Colonic mucosa (tissue), 4 donors: Measurements from ENCODE around the gene MSL2. TPM values are rescaled to one million over a fixed set of nuclear protein-coding genes. Genes with fewer than 3 reads are reported as not detected.
"Not testable (repeated sequence)": the region's sequence is repeated elsewhere in the genome, so short reads cannot be mapped to it uniquely, and the experiment has no call there.

Source experiments
- DNase-seq: peaks from one replicate; pipeline ENCODE4 v3.0.0-alpha.2; 2020
- H3K27ac ChIP-seq: fragments of 200-600 bp; one replicate; pipeline ENCODE4 v1.8.0; 2021
- H3K27me3 ChIP-seq: fragments of 200-600 bp; one replicate; pipeline ENCODE4 v1.8.0; 2021
- H3K36me3 ChIP-seq: fragments of 200-600 bp; one replicate; pipeline ENCODE4 v1.8.0; 2021
- H3K4me1 ChIP-seq: fragments of 200-600 bp; one replicate; pipeline ENCODE4 v1.8.0; 2021; ENCODE audit warnings: mild to moderate bottlenecking
- H3K4me3 ChIP-seq: fragments of 200-600 bp; one replicate; pipeline ENCODE4 v1.8.0; 2021
- H3K9ac ChIP-seq, 2 donors: one replicate each; pipeline ENCODE4 v1.7.0; 2013; ENCODE audit warnings: control low read depth in 2 of 2, low read depth in 2 of 2, low read length in 2 of 2
- H3K9me3 ChIP-seq: fragments of 200-600 bp; one replicate; pipeline ENCODE4 v1.8.0; 2021
- CTCF ChIP-seq: fragments of 200-600 bp; IDR thresholded peaks from one replicate; pipeline ENCODE4 v1.8.0; 2022; ENCODE audit warnings: antibody characterized with exemption, mild to moderate bottlenecking
- intact Hi-C: fragments of 100-400 bp; cut with DNase I; formaldehyde crosslinking; loops from one replicate; pipeline ENCODE4 v1.14.1; 2022
- total RNA-seq, 2 donors: library from RNA; stranded (reverse); fragmentation: NEBNext Ultra II Directional in 1 of 2; extraction: Animal tissue kit (Norgen Biotek cat#: 25700) in 1 of 2; gene quantifications; one replicate each; pipeline ENCODE4 v1.2.1, GENCODE V29; 2021
- donor health status: healthy.
- donor health status: DM: no; HTN: no; CAD: no.
- donor health status: DM: no; HTN: no; CAD: no.

Gene MSL2
- total RNA-seq, 2 donors from 2014 or later = 23.5 to 31.0 TPM

- intact Hi-C loops = no loop called here
- no peaks in the 10 kb centered on the region for H3K27me3 ChIP-seq
- peaks cover 20% of the 10 kb centered on the region for H3K4me1 ChIP-seq
- no peak for TF ChIP-seq CTCF
- no peaks in the 10 kb centered on the region for H3K9me3 ChIP-seq
- DNase-seq = no peak
- no peak overlapping the region for H3K4me3 ChIP-seq
- H3K36me3 ChIP-seq = no peaks in the 10 kb centered on the region
- no peak overlapping the region for H3K9ac ChIP-seq
- no peak overlapping the region for H3K27ac ChIP-seq
Measured at GRCh38 chr3:136184703-136185102, 11.4 kb downstream of the MSL2 start.

- Histone ChIP-seq H3K27ac (no peak overlapping the region), H3K9ac (no peak overlapping the region), H3K9me3 (no peaks in the 10 kb centered on the region), H3K4me1 (peaks cover 13% of the 10 kb centered on the region), H3K36me3 (no peaks in the 10 kb centered on the region), H3K4me3 (no peak overlapping the region), H3K27me3 (no peaks in the 10 kb centered on the region)
- intact Hi-C loops = no loop called here
- no peak for TF ChIP-seq CTCF
- no peak for DNase-seq
Measured at GRCh38 chr3:136181741-136182140, 14.4 kb downstream of the MSL2 start.

GRCh38 chr3:136177876-136178275 is 18.3 kb downstream of the MSL2 start:
- no peak overlapping the region for H3K4me3 ChIP-seq
- H3K27me3 ChIP-seq = no peaks in the 10 kb centered on the region
- H3K27ac ChIP-seq = no peak overlapping the region
- no peak overlapping the region for H3K9ac ChIP-seq
- no peaks in the 10 kb centered on the region for H3K36me3 ChIP-seq
- intact Hi-C loops = no loop called here
- no peak for TF ChIP-seq CTCF
- no peak for DNase-seq
- H3K9me3 ChIP-seq = no peaks in the 10 kb centered on the region
- peaks cover 11% of the 10 kb centered on the region for H3K4me1 ChIP-seq

- TF ChIP-seq CTCF = no peak
- H3K36me3 ChIP-seq = no peaks in the 10 kb centered on the region
- H3K9me3 ChIP-seq = no peaks in the 10 kb centered on the region
- peaks cover 4% of the 10 kb centered on the region for H3K4me1 ChIP-seq
- DNase-seq = no peak
- H3K27me3 ChIP-seq = no peaks in the 10 kb centered on the region
- no peak overlapping the region for H3K9ac ChIP-seq
- no peak overlapping the region for H3K27ac ChIP-seq
- intact Hi-C loops = no loop called here
- H3K4me3 ChIP-seq = no peak overlapping the region
Measured at GRCh38 chr3:136173939-136174490, 22.1 kb downstream of the MSL2 start.

- Histone ChIP-seq H3K4me3 (no peak overlapping the region), H3K27ac (no peak overlapping the region), H3K27me3 (no peaks in the 10 kb centered on the region), H3K9me3 (no peaks in the 10 kb centered on the region), H3K9ac (no peak overlapping the region), H3K4me1 (peaks cover 4% of the 10 kb centered on the region), H3K36me3 (no peaks in the 10 kb centered on the region)
- TF ChIP-seq CTCF = no peak
- intact Hi-C loops = no loop called here
- no peak for DNase-seq
Measured at GRCh38 chr3:136171097-136171542, 25.0 kb downstream of the MSL2 start.

GRCh38 chr3:136168236-136168635 is 27.9 kb downstream of the MSL2 start:
- not testable (repeated sequence) for H3K4me1 ChIP-seq

More at GRCh38 chr3:136168236-136168635, 27.9 kb downstream of the MSL2 start:
- H3K27ac ChIP-seq, H3K36me3 ChIP-seq, DNase-seq, intact Hi-C loops, H3K9me3 ChIP-seq, H3K27me3 ChIP-seq, H3K4me3 ChIP-seq, H3K9ac ChIP-seq: not testable (repeated sequence)
